Stimulated activated CD4-positive, alpha-beta T cell treated with anti-CD3 and anti-CD28 coated beads, Interleukin-2, amount 100 ng/mL, for 4 hours (primary cell): ENCODE measurements around the gene BOD1.

Source experiments
- DNase-seq: peaks from one replicate; pipeline ENCODE4 v3.0.0-alpha.2; 2020; ENCODE audit warnings: low read depth

BOD1 gene

DNA sequence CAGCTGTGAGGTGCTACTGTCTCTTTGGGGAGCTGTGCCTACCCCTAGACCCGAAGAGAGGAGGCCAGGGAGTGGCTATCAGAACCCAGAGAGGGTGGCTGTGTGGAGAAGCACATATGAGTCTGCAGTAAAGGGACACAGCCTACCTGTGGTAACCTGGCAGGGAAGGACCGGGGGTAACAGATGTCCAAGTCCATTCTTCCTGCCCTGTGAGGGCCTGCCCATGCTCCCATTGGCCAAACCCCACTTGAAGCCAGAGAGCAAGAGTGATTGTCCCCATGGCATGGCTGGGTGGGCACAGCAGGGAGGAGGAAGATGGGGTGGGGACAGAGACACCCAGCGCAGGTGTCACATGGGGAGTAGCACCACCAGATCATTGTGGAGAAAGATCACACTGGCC, 39.3 kb downstream of the BOD1 start:
- no peak for DNase-seq

GRCh38 chr5:173575985-173576384, 40.5 kb downstream of the BOD1 start:
- no peak for DNase-seq

GRCh38 chr5:173574983-173575382, 41.5 kb downstream of the BOD1 start:
- no peak for DNase-seq

- peak; percentile 40 for DNase-seq
Measured at GRCh38 chr5:173573126-173573960, 43.1 kb downstream of the BOD1 start.

DNA sequence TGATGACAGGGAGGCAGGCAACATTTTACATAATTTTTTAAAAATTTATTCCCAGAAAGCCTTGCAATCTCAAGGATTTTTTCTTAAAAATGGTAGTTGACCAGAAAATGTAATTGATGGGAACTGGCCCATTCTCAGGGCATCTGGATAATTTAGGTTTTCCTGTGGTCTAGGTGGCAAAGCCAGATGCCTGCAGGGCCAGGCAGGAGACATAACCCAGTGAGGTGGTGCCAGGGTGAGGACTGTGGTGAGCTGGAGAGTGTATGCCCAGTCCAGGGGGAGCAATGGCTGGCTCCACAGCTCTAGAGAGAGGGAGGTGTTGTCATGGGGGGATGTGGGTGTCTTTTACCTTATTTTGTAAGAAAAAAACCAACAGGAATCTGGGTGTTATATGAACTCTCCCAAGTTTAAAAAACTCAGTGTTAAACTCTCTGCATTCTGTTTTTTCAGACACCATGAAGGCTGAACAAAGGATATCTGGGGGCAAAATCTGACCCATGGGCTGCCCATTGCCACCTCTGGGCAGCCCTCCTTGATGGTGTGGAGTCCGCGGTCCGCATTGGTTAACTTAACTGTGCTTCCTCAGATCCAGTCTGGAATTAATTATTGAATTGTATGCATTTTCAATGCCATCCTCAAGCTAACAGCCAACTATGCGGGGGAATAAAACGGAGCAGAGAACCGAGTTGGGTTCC, 43.9 kb downstream of the BOD1 start:
- no peak for DNase-seq

DNA sequence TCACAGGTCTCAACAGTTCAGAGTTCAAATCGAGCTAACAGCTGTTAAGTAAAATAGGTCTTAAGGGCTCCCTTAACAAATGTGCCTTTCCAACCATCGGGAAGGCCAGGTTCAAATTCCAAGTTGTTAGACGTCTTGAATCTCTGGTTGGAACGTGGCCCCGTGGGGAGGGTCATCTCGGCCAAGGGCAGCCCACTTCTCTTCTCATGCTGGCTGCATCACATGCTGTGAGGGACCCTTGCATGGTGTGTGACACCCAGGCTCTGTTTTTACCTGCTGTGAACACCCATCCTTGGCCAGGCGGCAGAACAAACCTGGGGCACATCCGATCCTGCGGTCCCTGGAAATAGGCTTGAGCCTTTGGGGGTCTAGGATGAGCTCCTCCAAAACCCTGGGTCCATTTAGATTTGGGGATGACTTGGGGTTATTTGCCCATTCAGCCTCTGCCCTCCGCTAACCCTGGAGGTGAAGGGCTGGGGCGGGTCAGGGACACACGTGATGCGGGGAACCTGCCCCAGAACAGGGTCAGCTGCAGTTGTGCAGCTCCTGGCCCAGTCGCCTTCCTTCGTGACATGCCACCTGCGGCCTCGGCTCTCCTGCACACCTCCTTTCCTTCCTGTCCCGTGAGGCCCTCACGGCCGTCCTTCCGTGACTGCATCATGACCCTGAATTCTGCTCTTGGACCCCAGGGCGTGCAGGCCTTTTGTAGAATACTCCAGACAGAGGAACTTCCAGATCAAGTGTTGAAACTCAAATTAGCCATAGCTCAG, 45.9 kb downstream of the BOD1 start:
- no peak for DNase-seq

DNA sequence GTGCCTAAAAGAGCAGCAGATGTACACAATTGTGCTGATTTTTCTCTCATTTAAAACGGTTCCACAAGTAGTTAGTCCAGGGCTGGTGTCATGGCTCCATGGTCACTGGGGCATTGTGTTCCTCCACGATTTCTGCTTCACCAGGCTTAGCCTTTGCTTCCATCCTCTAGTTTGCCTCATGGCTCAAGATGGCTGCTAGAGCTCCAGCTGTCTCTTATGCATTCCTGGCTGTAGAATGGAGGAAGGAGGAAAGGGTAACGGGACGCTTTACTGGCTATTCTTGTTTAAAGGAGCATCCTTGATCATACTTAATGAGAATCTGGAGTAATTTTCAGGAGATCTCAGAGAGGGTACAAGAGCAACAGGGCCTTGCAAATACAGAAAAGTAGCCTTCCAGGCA, 47.7 kb downstream of the BOD1 start:
- DNase-seq: no peak

DNA sequence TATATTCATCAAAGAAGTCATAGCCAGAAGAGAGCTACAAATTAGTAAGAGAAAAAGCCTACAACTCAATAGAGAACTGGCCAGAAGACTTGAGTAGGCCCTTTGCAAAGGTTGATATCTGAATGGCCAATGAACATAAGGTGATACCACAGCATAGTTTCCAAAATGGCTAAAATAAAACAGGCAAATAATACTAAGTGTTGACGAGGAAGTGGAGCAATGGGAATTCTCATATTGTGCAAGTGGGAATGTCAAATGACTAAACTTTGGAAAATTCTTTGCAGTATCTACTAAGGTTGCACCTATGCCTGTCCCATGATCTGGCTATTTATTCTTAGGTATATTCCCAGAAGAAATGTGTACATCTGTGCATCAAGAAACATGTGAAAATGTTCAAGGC, 48.3 kb downstream of the BOD1 start:
- no peak for DNase-seq

GRCh38 chr5:173567548-173567947, 48.9 kb downstream of the BOD1 start:
- DNase-seq: no peak

- DNase-seq: no peak
Measured at GRCh38 chr5:173565491-173566072, 50.9 kb downstream of the BOD1 start.

- no peak for DNase-seq
Measured at GRCh38 chr5:173564106-173564505, 52.3 kb downstream of the BOD1 start.

DNA sequence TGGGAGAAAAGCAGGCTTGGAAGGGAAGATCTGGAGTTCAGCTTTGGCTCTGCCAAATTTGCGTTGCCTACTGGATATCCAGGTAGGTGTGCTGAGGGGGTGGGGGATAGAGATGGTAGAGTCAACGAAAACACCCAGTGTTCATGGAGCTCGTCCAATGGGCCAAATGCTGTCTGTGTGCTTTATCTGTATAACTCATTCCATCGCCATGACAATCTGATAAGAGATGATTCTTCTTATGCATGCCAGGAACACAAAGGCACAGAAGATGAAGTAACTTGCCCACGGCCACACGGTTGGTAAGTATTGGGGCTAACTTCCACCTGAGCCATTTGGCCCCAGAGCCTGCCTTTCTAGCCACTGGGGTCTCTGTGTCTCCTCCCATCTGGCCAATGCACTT, 53.2 kb downstream of the BOD1 start:
- no peak for DNase-seq

GRCh38 chr5:173562451-173562850, 54.0 kb downstream of the BOD1 start:
- DNase-seq: no peak
